H1 (cell line): Measurements from ENCODE around the gene SLC6A19. TPM values are rescaled to one million over a fixed set of nuclear protein-coding genes. Genes with fewer than 3 reads are reported as not detected.

Experiments
- JUND ChIP-seq: IDR thresholded peaks from 2 replicates; pipeline ENCODE4 v1.6.1; 2011; ENCODE audit warnings: mild to moderate bottlenecking, improper control_type of control experiment, low read length
- SIN3A ChIP-seq, 2 experiments: IDR thresholded peaks in 1 of 2; conservative IDR thresholded peaks in 1 of 2; 2 replicates each; pipeline ENCODE4 v1.6.1; 2011 to 2012; ENCODE audit warnings: low read length in 2 of 2, improper control_type of control experiment in 1 of 2, low read depth in 1 of 2, mild to moderate bottlenecking in 1 of 2
- polyA plus RNA-seq, 7 experiments: library from polyadenylated mRNA; depleted of rRNA in 3 of 7; stranded (reverse) in 5 of 7; unstranded in 2 of 7; fragments of >200 nt in 5 of 7; fragments of 200-250 nt in 2 of 7; gene quantifications; 1 replicate in 5 of 7; 2 replicates in 1 of 7; 4 replicates in 1 of 7; pipeline versions ENCODE4 v1.2.1 to v1.2.3, GENCODE V29; 2011 to 2013; ENCODE audit warnings: missing spikeins in 2 of 7, mixed read lengths in 2 of 7
- total RNA-seq: library from RNA; stranded (reverse); fragmentation: NEBNext Ultra II Directional; extraction: Animal tissue kit (Norgen Biotek cat#: 25700); gene quantifications from 2 replicates; pipeline ENCODE4 v1.2.1, GENCODE V29; 2021
- TF ChIP-seq, protein P1 (sequence below): fragments of 300-600 bp; sonication (generic); IDR thresholded peaks from 2 replicates; pipeline ENCODE4 v1.7.1; 2012; ENCODE audit warnings: low read length, moderate library complexity, mild to moderate bottlenecking, inconsistent platforms; ENCODE audit not compliant: insufficient replicate concordance

Gene SLC6A19
- total and polyA plus RNA-seq, 2 of the 8 experiments (the other 6 are each of a cell fraction or from before 2014, with no cell fraction given) = 0.02 TPM; not detected in 1

DNA sequence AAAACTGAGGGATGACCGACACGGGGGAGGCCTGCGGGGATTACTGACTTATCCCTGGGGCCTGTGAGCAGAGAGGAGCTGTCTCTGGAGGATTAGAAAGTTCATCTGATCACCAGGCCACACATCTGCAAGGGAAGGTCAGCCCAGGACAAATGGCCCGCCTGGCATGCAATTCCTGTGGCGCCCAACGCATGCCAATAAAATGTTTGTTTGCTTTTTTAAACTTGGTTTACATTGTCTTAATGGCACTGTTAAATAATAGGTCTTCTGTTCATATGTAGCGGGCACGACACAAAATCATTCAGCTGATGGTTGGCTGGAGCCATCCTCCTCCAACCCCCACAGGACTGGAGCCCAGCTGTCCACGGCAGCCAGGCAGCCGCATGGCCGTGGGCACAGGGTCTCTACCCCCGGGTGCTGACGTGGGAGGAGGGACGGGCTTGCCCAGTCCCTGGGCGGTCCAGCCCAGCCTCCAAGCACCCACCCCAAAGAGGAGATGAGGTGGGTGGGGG lies 48.6 kb upstream of the SLC6A19 start (continued):
- TF ChIP-seq, protein P1, sequence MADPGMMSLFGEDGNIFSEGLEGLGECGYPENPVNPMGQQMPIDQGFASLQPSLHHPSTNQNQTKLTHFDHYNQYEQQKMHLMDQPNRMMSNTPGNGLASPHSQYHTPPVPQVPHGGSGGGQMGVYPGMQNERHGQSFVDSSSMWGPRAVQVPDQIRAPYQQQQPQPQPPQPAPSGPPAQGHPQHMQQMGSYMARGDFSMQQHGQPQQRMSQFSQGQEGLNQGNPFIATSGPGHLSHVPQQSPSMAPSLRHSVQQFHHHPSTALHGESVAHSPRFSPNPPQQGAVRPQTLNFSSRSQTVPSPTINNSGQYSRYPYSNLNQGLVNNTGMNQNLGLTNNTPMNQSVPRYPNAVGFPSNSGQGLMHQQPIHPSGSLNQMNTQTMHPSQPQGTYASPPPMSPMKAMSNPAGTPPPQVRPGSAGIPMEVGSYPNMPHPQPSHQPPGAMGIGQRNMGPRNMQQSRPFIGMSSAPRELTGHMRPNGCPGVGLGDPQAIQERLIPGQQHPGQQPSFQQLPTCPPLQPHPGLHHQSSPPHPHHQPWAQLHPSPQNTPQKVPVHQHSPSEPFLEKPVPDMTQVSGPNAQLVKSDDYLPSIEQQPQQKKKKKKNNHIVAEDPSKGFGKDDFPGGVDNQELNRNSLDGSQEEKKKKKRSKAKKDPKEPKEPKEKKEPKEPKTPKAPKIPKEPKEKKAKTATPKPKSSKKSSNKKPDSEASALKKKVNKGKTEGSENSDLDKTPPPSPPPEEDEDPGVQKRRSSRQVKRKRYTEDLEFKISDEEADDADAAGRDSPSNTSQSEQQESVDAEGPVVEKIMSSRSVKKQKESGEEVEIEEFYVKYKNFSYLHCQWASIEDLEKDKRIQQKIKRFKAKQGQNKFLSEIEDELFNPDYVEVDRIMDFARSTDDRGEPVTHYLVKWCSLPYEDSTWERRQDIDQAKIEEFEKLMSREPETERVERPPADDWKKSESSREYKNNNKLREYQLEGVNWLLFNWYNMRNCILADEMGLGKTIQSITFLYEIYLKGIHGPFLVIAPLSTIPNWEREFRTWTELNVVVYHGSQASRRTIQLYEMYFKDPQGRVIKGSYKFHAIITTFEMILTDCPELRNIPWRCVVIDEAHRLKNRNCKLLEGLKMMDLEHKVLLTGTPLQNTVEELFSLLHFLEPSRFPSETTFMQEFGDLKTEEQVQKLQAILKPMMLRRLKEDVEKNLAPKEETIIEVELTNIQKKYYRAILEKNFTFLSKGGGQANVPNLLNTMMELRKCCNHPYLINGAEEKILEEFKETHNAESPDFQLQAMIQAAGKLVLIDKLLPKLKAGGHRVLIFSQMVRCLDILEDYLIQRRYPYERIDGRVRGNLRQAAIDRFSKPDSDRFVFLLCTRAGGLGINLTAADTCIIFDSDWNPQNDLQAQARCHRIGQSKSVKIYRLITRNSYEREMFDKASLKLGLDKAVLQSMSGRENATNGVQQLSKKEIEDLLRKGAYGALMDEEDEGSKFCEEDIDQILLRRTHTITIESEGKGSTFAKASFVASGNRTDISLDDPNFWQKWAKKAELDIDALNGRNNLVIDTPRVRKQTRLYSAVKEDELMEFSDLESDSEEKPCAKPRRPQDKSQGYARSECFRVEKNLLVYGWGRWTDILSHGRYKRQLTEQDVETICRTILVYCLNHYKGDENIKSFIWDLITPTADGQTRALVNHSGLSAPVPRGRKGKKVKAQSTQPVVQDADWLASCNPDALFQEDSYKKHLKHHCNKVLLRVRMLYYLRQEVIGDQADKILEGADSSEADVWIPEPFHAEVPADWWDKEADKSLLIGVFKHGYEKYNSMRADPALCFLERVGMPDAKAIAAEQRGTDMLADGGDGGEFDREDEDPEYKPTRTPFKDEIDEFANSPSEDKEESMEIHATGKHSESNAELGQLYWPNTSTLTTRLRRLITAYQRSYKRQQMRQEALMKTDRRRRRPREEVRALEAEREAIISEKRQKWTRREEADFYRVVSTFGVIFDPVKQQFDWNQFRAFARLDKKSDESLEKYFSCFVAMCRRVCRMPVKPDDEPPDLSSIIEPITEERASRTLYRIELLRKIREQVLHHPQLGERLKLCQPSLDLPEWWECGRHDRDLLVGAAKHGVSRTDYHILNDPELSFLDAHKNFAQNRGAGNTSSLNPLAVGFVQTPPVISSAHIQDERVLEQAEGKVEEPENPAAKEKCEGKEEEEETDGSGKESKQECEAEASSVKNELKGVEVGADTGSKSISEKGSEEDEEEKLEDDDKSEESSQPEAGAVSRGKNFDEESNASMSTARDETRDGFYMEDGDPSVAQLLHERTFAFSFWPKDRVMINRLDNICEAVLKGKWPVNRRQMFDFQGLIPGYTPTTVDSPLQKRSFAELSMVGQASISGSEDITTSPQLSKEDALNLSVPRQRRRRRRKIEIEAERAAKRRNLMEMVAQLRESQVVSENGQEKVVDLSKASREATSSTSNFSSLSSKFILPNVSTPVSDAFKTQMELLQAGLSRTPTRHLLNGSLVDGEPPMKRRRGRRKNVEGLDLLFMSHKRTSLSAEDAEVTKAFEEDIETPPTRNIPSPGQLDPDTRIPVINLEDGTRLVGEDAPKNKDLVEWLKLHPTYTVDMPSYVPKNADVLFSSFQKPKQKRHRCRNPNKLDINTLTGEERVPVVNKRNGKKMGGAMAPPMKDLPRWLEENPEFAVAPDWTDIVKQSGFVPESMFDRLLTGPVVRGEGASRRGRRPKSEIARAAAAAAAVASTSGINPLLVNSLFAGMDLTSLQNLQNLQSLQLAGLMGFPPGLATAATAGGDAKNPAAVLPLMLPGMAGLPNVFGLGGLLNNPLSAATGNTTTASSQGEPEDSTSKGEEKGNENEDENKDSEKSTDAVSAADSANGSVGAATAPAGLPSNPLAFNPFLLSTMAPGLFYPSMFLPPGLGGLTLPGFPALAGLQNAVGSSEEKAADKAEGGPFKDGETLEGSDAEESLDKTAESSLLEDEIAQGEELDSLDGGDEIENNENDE = no peak
- TF ChIP-seq JUND = no peak
- TF ChIP-seq SIN3A (conservative IDR thresholded peaks at IDR 0.05 in 1 of 2, IDR thresholded peaks at IDR 0.05 in 1 of 2; ENCODE audit: low read depth in 1 of 2, low read length in 2 of 2) = no peak
